Hematopoietic multipotent progenitor cell treated with erythropoietin and hydrocortisone succinate and interleukin-3 and kit ligand, for 17 days (in vitro differentiated cells): Measurements from ENCODE around the gene LRRC45.
"Not testable (repeated sequence)": the region's sequence is repeated elsewhere in the genome, so short reads cannot be mapped to it uniquely, and the experiment has no call there.

Experiments used
- DNase-seq: peaks from one replicate; pipeline ENCODE4 v3.0.0-alpha.2; 2015; ENCODE audit warnings: low spot score

The LRRC45 gene

GRCh38 chr17:82036634-82037091 lies 13.6 kb downstream of the LRRC45 start:
- no peak for DNase-seq

- peak; percentile 92 for DNase-seq
Observed at GRCh38 chr17:82037092-82037888, 14.2 kb downstream of the LRRC45 start, which contains the start of gene DCXR. Gene DCXR (minus strand): TSS chr17:82037697. CDS start chr17:82037682, 15 bp downstream.

- no peak for DNase-seq
Observed at GRCh38 chr17:82037889-82038195, 14.7 kb downstream of the LRRC45 start.

GRCh38 chr17:82038796-82039409 lies 15.8 kb downstream of the LRRC45 start:
- not testable (repeated sequence) for DNase-seq

- no peak for DNase-seq
Observed at GRCh38 chr17:82039695-82040299, 16.7 kb downstream of the LRRC45 start.

GRCh38 chr17:82041144-82041814 lies 18.2 kb downstream of the LRRC45 start:
- DNase-seq, result no peak

GRCh38 chr17:82042649-82043048 lies 19.5 kb downstream of the LRRC45 start:
- no peak for DNase-seq

- DNase-seq, result no peak
Observed at GRCh38 chr17:82043507-82043906, 20.4 kb downstream of the LRRC45 start.

GRCh38 chr17:82045936-82046484 lies 22.9 kb downstream of the LRRC45 start:
- no peak for DNase-seq

- DNase-seq, result no peak
Observed at GRCh38 chr17:82046903-82047302, 23.8 kb downstream of the LRRC45 start.

- no peak for DNase-seq
Observed at GRCh38 chr17:82047379-82047778, 24.3 kb downstream of the LRRC45 start.

- DNase-seq, result no peak
Observed at GRCh38 chr17:82047914-82048570, 24.9 kb downstream of the LRRC45 start.

- DNase-seq, result no peak
Observed at GRCh38 chr17:82048571-82048971, 25.5 kb downstream of the LRRC45 start.

- DNase-seq, result no peak
Observed at GRCh38 chr17:82049106-82049505, 26.0 kb downstream of the LRRC45 start.

- DNase-seq, result no peak
Observed at GRCh38 chr17:82049521-82049971, 26.4 kb downstream of the LRRC45 start.

- DNase-seq, result no peak
Observed at GRCh38 chr17:82050152-82050760, 27.2 kb downstream of the LRRC45 start.

- DNase-seq, result no peak
Observed at GRCh38 chr17:82050761-82051641, 27.9 kb downstream of the LRRC45 start.

- peak; percentile 68 for DNase-seq
Observed at GRCh38 chr17:82051776-82052637, 28.9 kb downstream of the LRRC45 start, which contains the start of the genes GPS1 and RFNG. Gene GPS1 (plus strand): TSS chr17:82051898. CDS start chr17:82051932, 34 bp downstream. Gene RFNG (minus strand): TSS chr17:82051811. CDS start chr17:82051766, 45 bp downstream.

GRCh38 chr17:82052638-82053059 lies 29.5 kb downstream of the LRRC45 start:
- no peak for DNase-seq
